HG03108 (cell line): ENCODE measurements around the gene GLDN.
A peak's percentile ranks its signal among the peaks of the same experiment; 100 is the strongest.

Experiments used
- ATAC-seq: cut with Tn5 transposase; IDR thresholded peaks from one replicate; pipeline ENCODE4 v1.9.1; 2021; ENCODE audit warnings: moderate library complexity; ENCODE audit not compliant: unreplicated experiment

GLDN gene

DNA sequence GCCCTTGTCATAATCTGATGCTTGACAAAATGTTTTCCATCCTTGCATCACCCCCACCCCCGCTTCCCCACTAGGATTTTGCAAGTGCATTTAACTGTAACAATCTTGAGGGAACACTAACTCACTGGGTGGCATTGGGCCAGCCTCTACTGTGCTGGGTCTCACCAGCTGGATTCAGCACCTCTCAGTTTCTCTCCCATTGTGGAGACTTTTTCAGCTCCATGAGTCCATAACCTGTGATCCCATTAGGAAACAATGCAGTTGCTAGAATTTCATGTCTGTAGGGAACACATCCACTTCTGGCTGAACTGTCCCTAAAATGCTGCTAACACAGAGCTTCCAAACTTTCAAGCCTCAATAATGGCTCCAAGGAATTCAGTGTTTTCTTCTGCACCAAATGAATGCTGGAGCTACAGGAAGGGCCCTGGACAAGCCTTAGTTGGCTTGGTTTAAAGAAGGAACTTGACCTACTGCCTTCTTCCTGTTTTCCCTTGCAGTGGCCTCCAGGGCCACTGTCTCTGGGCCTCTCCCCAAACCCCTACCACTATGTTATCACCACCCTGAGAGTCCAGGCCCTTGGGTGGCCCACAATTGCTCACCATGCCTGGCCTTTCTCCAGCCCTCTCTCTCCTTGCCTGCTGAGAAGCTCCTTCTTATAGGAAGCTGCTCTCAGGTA, 18.7 kb upstream of the GLDN start:
- no peak for ATAC-seq

DNA sequence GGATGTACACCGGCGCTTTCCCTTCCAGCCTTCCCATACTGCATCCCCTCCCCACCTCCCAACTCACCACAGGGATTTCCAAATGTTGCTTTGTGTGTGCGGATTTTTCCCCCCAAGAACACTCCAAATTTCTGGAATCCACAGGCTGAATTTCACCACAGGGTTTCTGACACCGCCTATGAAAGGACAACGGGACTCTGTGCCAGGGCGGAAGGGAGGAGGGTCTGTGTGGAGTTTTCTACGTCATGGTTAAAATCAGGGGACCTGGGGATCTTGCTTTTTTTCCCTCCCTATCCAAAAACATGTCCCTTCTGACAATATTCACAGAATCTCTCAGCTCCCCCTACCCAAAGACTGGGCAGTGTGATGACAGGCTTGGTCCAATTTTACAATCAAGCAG, 17.7 kb upstream of the GLDN start:
- ATAC-seq: no peak

DNA sequence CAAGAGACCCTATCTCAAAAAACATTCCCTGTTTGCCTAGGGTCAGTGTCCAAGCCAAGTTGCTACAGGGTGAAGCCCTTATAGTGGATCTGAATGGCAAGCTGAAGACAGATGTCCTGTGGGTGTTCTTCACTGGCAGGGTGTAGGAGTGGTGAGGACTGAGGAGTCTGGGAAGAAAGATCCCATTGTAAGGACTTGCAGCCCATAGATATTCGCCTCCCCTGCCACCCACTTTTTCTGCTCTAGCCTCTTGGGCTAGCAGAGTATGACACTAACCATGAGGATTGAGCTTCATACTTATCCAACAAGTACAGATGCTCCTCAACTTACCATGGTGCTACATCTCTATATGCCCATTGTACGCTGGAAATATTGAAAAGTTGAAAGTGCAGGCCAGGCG, 16.3 kb upstream of the GLDN start:
- no peak for ATAC-seq

DNA sequence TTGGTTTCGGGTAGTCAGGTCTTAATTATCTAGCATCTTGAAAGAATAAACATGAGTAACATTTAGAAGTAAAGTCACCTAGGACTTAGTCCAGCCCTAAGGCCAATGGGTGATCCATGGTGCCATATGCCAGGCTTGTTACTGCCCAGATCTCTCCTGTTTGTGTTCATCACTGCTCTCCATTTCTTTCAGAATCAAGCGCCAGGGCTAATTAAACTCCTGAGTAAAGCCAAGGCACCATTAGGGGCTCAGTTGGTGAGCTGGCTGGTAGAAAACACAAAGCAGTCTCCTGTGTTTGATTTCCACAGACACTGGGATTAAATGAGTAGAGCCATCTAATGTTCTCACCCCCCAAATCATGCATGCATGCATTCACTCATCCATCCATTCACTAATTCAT, 14.4 kb upstream of the GLDN start:
- ATAC-seq: no peak

DNA sequence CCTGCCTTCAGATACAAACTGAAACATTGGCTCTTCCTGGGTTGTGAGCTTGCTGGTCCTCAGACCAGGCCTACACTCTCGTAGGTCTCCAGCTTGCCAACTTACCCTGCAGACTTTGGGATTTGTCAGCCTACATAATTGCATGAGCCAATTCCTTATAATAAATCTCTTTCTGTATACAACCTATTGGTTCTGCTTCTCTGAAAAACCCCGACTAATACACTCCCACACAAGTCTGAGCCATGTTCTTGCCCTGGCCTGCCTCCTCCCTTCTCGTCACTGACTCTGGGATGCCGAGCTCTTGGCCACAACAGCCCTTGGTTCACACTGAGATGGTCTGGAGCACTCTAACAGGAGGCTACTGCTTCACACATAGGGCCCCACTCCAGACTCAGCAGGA, 12.5 kb upstream of the GLDN start:
- ATAC-seq: no peak

DNA sequence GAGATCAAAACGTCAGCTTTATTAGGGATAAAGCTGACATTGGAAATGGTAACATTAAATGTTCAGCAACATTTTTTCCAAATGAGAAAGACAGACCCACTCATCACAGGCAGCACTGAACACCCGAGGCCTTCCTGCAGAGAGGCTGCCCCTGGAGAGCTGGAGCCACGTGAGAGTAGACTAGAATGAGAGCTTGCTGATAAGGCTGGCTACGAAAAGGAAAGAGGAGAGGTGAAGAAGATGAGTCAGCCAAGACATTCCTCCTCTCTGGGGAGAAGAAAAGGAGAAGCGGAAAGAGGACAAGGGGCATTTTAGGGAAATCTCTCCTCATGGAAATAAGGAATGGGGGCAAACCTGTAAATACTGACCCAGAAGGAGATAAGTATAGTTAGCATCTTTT, 10.3 kb upstream of the GLDN start:
- ATAC-seq: no peak

DNA sequence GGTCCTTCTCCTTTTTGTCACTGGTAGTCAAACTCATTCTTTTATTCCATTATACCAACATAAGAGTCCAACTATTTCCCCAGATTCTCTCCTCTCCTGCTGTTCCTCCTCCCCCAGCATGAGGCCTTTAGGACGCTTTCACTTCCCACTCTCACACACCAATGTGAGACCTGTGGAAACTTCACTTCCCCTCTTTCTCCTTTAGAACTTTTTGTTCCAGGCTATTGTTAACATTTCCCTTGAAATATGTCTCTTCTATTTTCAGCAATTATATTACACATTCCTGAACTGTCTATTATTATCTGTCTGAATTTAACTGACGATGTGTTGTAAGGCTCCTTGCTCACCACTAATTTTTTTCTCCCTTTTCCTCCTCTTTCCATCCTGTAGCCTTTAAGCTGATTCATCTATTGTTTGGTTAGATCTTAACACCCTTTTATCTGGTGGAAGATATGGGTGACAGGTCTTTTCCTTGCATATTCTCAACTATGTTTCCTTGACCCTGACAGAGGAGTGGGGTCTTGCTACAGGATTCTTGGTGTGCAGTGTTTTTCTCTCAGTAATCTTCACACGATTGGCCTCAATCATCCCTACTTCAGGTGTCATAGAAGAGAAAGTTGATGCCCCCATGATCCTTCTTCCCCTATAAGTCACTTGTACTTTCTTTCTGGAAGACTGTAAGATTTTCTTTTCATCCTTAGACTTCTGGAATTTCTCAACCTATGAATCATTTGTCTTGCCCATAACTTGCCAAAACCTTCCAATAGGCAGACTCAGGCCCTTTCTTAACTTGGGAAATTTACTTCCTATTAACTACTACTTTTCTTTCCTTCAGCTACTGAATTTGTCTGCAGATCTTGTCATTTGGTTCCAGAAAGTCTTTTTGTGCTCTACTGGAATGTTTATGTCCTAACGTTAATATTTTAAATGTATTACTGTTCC, 9.0 kb upstream of the GLDN start:
- no peak for ATAC-seq

DNA sequence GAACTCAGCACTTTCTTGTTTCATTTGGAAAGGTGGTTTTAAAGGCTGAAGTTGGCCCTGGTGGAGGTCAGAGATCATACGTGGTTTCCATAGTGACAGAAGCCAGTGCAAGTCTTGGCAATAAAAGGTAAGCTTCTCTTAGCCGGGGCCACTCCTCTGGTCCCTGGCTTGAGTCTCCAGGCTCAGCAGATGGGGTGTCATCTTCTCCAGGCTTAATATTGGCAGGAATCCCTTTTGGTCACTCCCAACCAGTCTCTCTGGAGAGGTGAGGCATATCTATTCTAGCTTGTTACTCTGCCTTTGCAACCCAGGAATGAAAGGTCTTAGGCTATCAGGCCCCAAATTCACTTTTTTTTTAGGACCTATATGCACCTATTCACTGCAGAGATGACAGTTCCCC, 7.9 kb upstream of the GLDN start:
- ATAC-seq: no peak

DNA sequence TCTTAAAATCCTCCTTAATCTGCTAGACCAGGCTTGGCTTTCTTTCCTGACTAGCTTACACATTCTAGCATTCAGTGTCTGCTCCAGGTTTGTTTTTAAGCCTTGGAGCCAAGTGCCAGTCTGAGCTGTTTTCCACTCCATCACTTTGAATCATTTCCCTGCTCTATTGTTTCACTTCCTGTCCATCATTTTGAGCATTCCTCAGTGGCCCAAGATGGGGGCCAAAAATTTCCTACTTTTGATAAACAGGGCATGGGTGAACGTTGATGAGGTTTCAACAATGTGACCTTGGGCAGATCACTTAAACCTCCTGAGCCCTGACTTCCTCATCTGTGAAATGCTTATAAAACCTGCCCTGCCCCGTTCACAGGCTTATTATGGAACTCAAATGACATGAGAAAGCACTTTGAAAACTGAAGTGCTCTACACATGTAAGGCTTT, 7.4 kb upstream of the GLDN start:
- ATAC-seq: no peak

DNA sequence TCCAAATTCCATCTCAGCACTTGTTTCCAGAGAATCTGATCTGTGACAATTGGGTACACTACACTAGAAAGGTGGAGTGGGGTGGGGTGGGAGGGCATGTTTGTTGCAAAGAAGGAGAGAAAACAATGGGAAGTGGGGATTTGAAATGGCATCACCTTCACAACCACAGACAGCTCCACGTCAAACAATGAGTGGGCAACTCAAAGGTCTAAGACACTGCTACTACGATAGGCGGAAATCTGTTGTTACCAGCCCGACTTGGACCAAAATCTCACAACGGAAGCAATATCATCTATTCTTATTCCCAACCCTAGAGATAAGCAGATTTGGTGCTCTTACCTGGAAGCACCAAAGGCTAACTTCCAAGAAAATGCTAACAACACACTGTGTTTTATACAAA, 6.4 kb upstream of the GLDN start:
- no peak for ATAC-seq

DNA sequence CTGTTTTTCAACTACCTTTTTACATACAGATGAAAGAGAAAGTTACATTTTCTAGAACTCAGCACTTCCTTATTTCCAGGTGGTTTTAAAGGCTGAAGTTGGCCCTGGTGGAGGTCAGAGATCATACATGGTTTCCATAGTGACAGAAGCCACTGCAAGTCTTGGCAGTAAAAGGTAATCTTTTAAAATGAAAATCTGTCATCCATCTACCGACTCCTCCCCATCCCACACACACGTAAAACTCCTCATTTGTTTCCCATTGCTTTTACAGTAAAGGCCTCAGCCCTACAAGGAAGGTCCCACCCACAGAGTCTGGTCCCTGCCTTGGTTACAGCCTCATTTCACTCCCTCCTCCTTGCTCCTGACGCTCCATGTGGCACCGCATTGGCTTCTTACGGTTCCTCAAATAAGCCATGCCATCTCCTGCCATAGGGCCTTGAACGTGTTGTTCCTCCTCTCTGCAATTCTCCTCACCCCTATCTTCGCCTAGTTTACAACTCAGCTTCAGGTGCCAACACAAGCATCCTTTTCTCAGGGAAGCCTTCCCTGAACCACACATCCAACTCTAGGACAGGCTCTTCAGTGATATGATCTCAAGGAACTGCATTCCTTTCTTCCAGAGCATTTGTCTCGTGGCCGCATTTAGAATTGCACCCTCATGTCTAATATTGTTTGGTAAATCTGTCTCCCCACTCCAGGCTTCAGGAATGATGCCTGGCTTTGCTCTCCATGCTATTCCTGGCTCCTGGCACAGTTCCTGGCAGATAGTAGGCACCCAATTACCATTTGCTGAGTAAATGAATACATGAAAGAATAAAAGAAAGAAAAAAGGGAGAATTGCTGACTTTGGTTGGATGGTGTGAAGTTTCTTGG, 5.7 kb upstream of the GLDN start:
- peak; percentile 81 for ATAC-seq

DNA sequence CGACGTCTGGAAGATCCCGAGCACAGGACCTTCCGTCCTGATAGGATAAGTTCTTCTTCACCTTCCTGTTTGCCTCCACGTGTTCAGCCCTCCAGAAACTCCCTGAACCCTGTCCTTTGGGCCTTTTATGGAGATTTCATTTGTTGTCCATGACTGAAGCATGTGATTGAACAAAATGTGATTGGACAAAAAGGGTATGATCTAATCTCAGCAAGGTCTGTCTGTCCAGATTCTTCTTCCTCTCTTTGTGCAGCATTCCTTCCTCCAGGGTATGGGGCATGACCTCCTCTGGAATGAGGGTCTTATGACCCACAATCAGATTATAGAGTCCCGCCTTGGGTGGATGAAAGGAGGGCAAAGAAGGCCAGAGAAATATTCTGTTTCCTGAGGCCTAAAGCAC, 3.0 kb upstream of the GLDN start, which contains the start of gene CYP19A1:
TSS of gene CYP19A1 (minus strand) at position 101 of the 400 bp plus-strand sequence. CDS start 95,684 bp downstream, outside the sequence.
- no peak for ATAC-seq

DNA sequence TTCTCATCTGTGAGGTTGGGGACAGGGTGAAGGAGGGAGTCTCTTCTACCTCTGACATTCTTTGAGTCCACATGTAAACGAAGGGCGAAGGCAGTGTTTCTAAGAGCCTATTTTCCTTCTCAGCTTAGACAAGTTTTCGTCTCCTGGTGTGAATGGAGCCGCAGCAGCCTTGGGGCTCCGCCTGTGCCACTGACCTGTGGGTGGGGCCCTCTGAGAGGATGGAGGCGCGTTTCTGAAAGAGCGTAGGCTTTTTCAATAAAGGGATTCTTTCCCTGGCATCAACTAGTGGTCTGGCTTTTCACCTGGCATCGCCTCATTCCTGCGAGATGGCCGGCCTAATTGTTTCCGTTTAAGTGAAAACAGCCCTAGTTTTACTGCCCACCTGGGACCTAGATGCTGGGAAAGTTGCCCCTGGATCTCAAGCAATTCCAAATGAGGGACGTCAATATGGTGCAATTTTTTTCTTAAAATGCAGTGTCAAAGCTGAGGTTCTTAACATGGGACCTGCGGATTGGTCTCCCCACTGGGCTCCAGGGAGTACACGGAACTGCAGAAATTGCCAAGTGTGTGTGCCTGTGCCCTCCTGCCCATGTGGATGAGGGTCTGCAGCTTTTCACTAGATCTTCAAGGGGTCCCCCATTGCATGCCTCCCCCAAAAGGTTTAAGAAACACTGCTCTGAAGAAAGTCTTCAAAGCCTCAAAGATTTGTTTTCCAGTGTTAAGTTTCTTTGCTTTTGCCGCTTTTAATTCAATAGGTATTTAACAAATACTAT, 958 bp downstream of the GLDN start:
- ATAC-seq: no peak

DNA sequence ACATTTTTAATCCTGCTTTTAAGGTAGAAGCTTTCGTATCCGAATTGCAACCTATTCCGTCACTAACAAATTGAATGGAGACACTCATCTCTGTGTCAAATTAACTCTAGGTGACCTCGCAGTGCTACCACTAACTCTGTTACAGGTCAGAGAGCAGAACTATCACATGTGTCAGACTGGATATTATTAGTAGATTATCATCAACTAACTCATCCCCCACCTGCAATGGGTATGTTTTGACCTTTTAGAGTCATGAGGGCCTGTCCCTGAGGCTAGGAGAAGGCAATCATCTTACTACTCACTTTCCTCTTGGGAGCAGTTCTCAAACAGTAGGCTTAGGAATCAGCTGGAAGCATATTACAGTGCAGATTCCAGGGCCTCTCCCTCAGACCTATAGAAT, 2.0 kb downstream of the GLDN start:
- no peak for ATAC-seq

DNA sequence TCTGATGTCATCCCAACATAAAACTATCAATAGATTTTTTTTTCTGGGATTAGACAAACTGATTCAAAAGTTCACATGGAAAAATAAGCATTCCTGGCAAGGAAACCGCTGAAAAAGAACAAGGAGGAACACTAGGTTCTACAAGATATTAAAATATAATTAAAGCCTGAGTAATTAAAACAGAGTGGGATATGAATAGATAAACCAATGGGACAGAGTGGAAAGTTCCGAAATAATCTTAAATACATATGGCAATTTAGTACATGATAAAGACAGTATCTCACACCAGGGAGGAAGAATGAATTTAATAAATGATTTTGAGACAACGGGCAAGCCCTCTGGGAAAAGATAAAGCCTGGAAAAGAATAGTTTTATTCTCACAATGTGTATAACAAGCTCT, 4.7 kb downstream of the GLDN start:
- no peak for ATAC-seq

DNA sequence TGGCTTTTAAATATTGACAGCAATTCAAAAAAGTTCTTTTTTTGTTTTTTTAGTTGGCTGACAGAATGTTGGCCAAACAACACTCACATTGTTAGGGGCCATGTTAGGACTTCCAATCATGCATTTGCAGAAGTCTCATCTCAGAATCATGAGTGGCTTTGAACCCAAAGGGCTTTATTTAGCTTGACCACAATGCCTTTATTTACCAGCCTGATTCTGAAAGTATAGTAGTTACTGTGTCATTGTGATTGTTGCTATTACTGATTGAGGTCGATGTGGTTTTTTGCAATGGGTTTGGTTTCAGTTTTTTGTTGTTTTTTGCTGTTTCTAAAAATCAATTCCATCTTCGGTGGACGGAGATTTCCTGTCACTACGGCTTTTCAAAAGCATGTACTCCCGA, 7.2 kb downstream of the GLDN start:
- ATAC-seq: peak; percentile 91

DNA sequence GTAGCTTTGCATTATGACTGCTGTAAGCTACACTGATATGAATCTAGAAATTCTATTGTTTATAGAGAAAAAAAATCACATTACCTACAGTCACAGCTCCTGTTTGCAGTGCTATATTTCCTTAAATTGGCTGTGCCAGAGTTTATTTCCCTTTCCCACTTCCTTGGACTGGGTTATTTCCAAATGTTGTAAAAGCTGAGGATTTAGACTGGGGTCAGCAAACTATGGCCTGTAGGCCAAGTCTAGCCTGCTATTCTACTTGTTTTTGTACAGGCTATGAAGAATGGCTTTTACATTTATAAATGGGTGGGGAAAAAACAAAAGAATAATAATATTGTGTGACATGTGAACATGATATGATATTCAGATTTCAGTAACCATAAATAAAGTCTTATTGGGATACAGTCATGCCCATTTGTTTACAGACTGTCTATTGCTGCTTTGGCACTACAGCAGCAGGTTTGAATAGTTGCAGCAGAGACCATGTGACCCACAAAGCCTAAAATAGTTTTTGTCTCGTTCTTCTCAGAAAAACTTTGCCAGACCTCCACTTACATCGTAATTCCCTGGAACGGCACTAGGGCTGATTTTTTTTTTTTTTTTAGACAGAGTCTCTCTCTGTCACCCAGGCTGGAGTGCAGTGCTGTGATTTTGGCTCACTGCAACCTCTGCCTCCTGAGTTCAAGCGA, 7.8 kb downstream of the GLDN start:
- no peak for ATAC-seq

DNA sequence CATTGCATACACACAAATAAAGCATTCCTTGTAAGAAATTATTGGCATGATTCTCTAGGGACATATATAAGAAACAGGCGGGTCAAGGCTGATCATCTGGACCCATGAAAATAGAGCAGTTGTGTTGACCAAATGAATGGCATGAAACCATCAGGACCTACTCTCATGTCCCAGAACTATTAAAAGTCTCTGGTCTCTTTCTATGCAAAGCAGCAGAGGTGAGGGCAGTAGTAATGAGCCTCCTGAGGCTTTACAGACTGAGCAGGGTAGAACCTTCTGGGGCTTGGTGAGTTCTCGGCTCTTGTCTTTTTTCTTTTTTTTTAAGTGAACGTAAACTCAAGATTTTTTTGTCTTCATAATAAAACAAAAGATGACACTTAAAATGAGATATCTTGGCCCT, 9.3 kb downstream of the GLDN start:
- no peak for ATAC-seq

DNA sequence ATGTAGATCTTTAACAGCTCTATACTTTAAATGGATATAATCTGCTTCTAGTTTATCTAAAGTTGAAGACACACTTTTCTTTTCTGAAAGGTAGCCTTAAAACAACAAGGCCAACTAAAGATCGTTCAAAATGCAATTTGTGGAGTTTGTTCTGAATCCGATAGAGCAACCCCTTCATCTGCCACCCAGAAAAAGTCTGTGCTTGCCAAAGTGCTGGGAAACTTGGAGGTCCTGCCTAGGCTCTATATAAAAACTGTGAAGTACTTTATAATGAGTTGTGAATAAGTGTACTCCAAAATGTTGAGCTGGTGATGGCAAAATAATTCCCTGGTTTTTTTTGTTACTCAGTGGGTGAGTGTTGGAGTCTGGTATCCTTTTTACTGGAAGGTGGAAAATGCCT, 12.5 kb downstream of the GLDN start:
- no peak for ATAC-seq

DNA sequence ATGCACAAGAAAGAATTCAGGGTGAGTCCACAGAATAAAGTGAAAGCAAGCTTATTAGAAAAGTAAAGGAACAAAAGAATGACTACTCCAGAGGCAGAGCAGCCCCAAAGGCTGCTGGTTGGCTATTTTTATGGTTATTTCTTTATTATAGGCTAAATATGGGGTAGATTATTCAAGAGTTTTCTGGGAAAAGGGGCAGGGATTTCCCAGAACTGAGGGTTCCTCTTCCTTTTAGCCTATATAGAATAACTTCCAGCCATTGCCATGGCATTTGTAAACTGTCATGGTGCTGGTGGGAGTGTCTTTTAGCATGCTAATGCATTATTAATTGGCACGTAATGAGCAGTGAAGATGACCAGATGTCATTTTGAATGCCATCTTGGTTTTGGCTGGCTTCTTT, 13.6 kb downstream of the GLDN start:
- no peak for ATAC-seq
